Stimulated activated naive CD8-positive, alpha-beta T cell treated with anti-CD3 and anti-CD28 coated beads, Interleukin-15, amount 100 ng/mL, for 72 hours (primary cell): ENCODE results near the gene PCDHA6.
"Not testable (repeated sequence)": the region's sequence is repeated elsewhere in the genome, so short reads cannot be mapped to it uniquely, and the experiment has no call there.

Experiments used
- ATAC-seq: fragments of 150-1000 bp; cut with Tn5 transposase; 2 replicates; pipeline ENCODE4 v1.10.0; 2021; ENCODE audit warnings: mild to moderate bottlenecking, moderate library complexity
- DNase-seq, 2 donors: peaks; one replicate each; pipeline ENCODE4 v3.0.0; 2021 to 2022
- H3K27ac Mint-ChIP-seq, 2 donors: one replicate each; pipeline ENCODE4 v1.8.0; 2022; ENCODE audit warnings: mild to moderate bottlenecking in 2 of 2, mixed read lengths in 2 of 2, moderate library complexity in 2 of 2
- H3K27me3 Mint-ChIP-seq: one replicate; pipeline ENCODE4 v1.8.0; 2022; ENCODE audit warnings: mixed read lengths
- H3K4me1 Mint-ChIP-seq: one replicate; pipeline ENCODE4 v1.8.0; 2022; ENCODE audit warnings: mild to moderate bottlenecking, mixed read lengths
- H3K4me3 Mint-ChIP-seq, 2 donors: one replicate each; pipeline ENCODE4 v1.8.0; 2022; ENCODE audit warnings: mild to moderate bottlenecking in 2 of 2, mixed read lengths in 2 of 2, moderate library complexity in 1 of 2
- H3K9me3 Mint-ChIP-seq, 2 donors: one replicate each; pipeline ENCODE4 v1.8.0; 2022; ENCODE audit warnings: mixed read lengths in 2 of 2

Gene PCDHA6

GRCh38 chr5:140827704-140828361 lies at the start of gene PCDHA6:
PCDHA6 (plus strand) TSS chr5:140827960; CDS start chr5:140828092, 132 bp downstream.
- Mint-ChIP-seq H3K27ac (peak within 1 kb of the TSS in 1 of 2 donors; percentile 54), H3K4me1 (no peaks in the 10 kb centered on the region), H3K27me3 (peaks cover 29% of the 10 kb centered on the region), H3K9me3 (peaks cover 10 to 25% of the 10 kb centered on the region in 2 donors), H3K4me3 (no peak within 1 kb of the TSS)
- DNase-seq (no peak), ATAC-seq (no peak)

- Mint-ChIP-seq H3K27me3 (no peaks in the 10 kb centered on the region), H3K9me3 (peaks cover 39 to 61% of the 10 kb centered on the region in 2 donors), H3K4me1 (no peaks in the 10 kb centered on the region), H3K4me3 (no peak overlapping the region), H3K27ac (peak overlapping the region in 1 of 2 donors; percentile 20)
- DNase-seq (no peak), ATAC-seq (no peak)
These were observed 47.2 kb upstream of the PCDHA6 start for GRCh38 chr5:140780512-140780911.

GRCh38 chr5:140785905-140786686 lies 41.7 kb upstream of the PCDHA6 start, which contains the start of gene PCDHA1:
PCDHA1 (plus strand) TSS chr5:140786140.
- DNase-seq (no peak), ATAC-seq (no peak)
- peaks cover 21 to 59% of the 10 kb centered on the region in 2 donors for H3K9me3 Mint-ChIP-seq
- no peak within 1 kb of the TSS for H3K27ac Mint-ChIP-seq
- peaks cover 30% of the 10 kb centered on the region for H3K27me3 Mint-ChIP-seq
- H3K4me3 Mint-ChIP-seq: no peak within 1 kb of the TSS
- no peaks in the 10 kb centered on the region for H3K4me1 Mint-ChIP-seq

- Mint-ChIP-seq H3K9me3 (peaks cover 19 to 59% of the 10 kb centered on the region in 2 donors), H3K27me3 (peaks cover 30% of the 10 kb centered on the region)
- H3K4me1 Mint-ChIP-seq, H3K4me3 Mint-ChIP-seq, H3K27ac Mint-ChIP-seq, ATAC-seq, DNase-seq: not testable (repeated sequence)
These were observed 40.3 kb upstream of the PCDHA6 start for GRCh38 chr5:140787422-140787821.

- not testable (repeated sequence) for H3K4me3 Mint-ChIP-seq, ATAC-seq, H3K27ac Mint-ChIP-seq, DNase-seq, H3K4me1 Mint-ChIP-seq
- H3K27me3 Mint-ChIP-seq: peaks cover 33% of the 10 kb centered on the region
- H3K9me3 Mint-ChIP-seq: peaks cover 24 to 57% of the 10 kb centered on the region in 2 donors
These were observed 39.8 kb upstream of the PCDHA6 start for GRCh38 chr5:140787849-140788504.

GRCh38 chr5:140791089-140791488 lies 36.7 kb upstream of the PCDHA6 start:
- no peak for ATAC-seq
- Mint-ChIP-seq H3K4me1 (no peaks in the 10 kb centered on the region), H3K27me3 (peaks cover 39% of the 10 kb centered on the region), H3K4me3 (no peak overlapping the region), H3K27ac (no peak overlapping the region), H3K9me3 (peaks cover 23 to 44% of the 10 kb centered on the region in 2 donors)
- DNase-seq: no peak

- DNase-seq (no peak), ATAC-seq (no peak)
- Mint-ChIP-seq H3K4me3 (no peak within 1 kb of the TSS), H3K4me1 (no peaks in the 10 kb centered on the region), H3K27ac (no peak within 1 kb of the TSS), H3K9me3 (peaks cover 20 to 21% of the 10 kb centered on the region in 2 donors), H3K27me3 (peaks cover 16% of the 10 kb centered on the region)
These were observed 33.0 kb upstream of the PCDHA6 start, which contains the start of gene PCDHA2 for GRCh38 chr5:140794595-140795258. PCDHA2 (plus strand) TSS chr5:140794852.

GRCh38 chr5:140795259-140795641 lies 32.5 kb upstream of the PCDHA6 start:
- peaks cover 21 to 23% of the 10 kb centered on the region in 2 donors for H3K9me3 Mint-ChIP-seq
- ATAC-seq (no peak), DNase-seq (no peak)
- H3K4me3 Mint-ChIP-seq: no peak overlapping the region
- peaks cover 14% of the 10 kb centered on the region for H3K27me3 Mint-ChIP-seq
- H3K27ac Mint-ChIP-seq: no peak overlapping the region
- H3K4me1 Mint-ChIP-seq: no peaks in the 10 kb centered on the region

- not testable (repeated sequence) for ATAC-seq, H3K27ac Mint-ChIP-seq, H3K4me1 Mint-ChIP-seq, H3K4me3 Mint-ChIP-seq, DNase-seq
- H3K9me3 Mint-ChIP-seq: peaks cover 17 to 23% of the 10 kb centered on the region in 2 donors
- peaks cover 14% of the 10 kb centered on the region for H3K27me3 Mint-ChIP-seq
These were observed 31.6 kb upstream of the PCDHA6 start for GRCh38 chr5:140796072-140796717.

GRCh38 chr5:140796718-140797095 lies 31.1 kb upstream of the PCDHA6 start:
- peaks cover 14% of the 10 kb centered on the region for H3K27me3 Mint-ChIP-seq
- no peak overlapping the region for H3K4me3 Mint-ChIP-seq

GRCh38 chr5:140800816-140801493 lies 26.8 kb upstream of the PCDHA6 start, which contains the start of gene PCDHA3:
PCDHA3 (plus strand) TSS chr5:140801057.
- no peak for DNase-seq
- H3K9me3 Mint-ChIP-seq: peaks cover 13 to 14% of the 10 kb centered on the region in 2 donors
- peaks cover 9% of the 10 kb centered on the region for H3K27me3 Mint-ChIP-seq
- no peak within 1 kb of the TSS for H3K4me3 Mint-ChIP-seq
- no peak within 1 kb of the TSS for H3K27ac Mint-ChIP-seq
- no peaks in the 10 kb centered on the region for H3K4me1 Mint-ChIP-seq
- no peak for ATAC-seq

More at GRCh38 chr5:140796718-140797095, 31.1 kb upstream of the PCDHA6 start:
- no peaks in the 10 kb centered on the region for H3K4me1 Mint-ChIP-seq
- peaks cover 15 to 23% of the 10 kb centered on the region in 2 donors for H3K9me3 Mint-ChIP-seq
- DNase-seq (no peak), ATAC-seq (no peak)
- H3K27ac Mint-ChIP-seq: no peak overlapping the region

- no peak for DNase-seq
- no peak overlapping the region for H3K4me3 Mint-ChIP-seq
- no peaks in the 10 kb centered on the region for H3K4me1 Mint-ChIP-seq
- peaks cover 9% of the 10 kb centered on the region for H3K27me3 Mint-ChIP-seq
- H3K9me3 Mint-ChIP-seq: peaks cover 13 to 14% of the 10 kb centered on the region in 2 donors
- ATAC-seq: no peak
- H3K27ac Mint-ChIP-seq: no peak overlapping the region
These were observed 26.3 kb upstream of the PCDHA6 start for GRCh38 chr5:140801494-140801841.

GRCh38 chr5:140802381-140802780 lies 25.4 kb upstream of the PCDHA6 start:
- H3K4me3 Mint-ChIP-seq, H3K27ac Mint-ChIP-seq, DNase-seq, H3K4me1 Mint-ChIP-seq, ATAC-seq, H3K27me3 Mint-ChIP-seq: not testable (repeated sequence)
- peaks cover 13 to 14% of the 10 kb centered on the region in 2 donors for H3K9me3 Mint-ChIP-seq

GRCh38 chr5:140802781-140803271 lies 24.9 kb upstream of the PCDHA6 start:
- Mint-ChIP-seq H3K27ac (no peak overlapping the region), H3K27me3 (peaks cover 9% of the 10 kb centered on the region), H3K4me3 (no peak overlapping the region), H3K4me1 (no peaks in the 10 kb centered on the region), H3K9me3 (peaks cover 13 to 14% of the 10 kb centered on the region in 2 donors)
- no peak for DNase-seq
- ATAC-seq: no peak
